H1 (cell line): ENCODE data around the gene F7. TPM values are rescaled to one million over a fixed set of nuclear protein-coding genes. Genes with fewer than 3 reads are reported as not detected.

Experiments
- CTCF ChIA-PET: fragments of 300-600 bp; sonication (Branson Sonifier 250); formaldehyde crosslinking; loops from one replicate; lab custom pipeline; 2021; ENCODE audit not compliant: partially characterized antibody; lab: Charles Lee
- POLR2A ChIA-PET: fragments of 300-600 bp; sonication (Branson Sonifier 250); formaldehyde crosslinking; loops from one replicate; lab custom pipeline; 2021; ENCODE audit warnings: inconsistent platforms; ENCODE audit not compliant: partially characterized antibody; lab: Charles Lee
- DNase-seq, 2 experiments: peaks; one replicate each; pipeline versions ENCODE4 v3.0.0 to v3.0.0-alpha.2; 2010 to 2022; ENCODE audit warnings: low spot score in 2 of 2, low read depth in 1 of 2, mixed read lengths in 1 of 2
- FAIRE-seq: peaks from 2 replicates; lab custom pipeline; 2011; peaks lifted over from hg19 to GRCh38; lab: Jason Lieb, UNC
- H2AFZ ChIP-seq: 2 replicates; pipeline ENCODE4 v1.8.1; 2012; ENCODE audit warnings: low read length, inconsistent platforms
- H2AK5ac ChIP-seq: 2 replicates; pipeline ENCODE4 v1.6.1; 2013; ENCODE audit warnings: low read depth, low read length
- H2BK120ac ChIP-seq: replicated peaks from 2 replicates; pipeline ENCODE3; 2013; ENCODE audit warnings: low read depth, low read length, inconsistent platforms
- H2BK12ac ChIP-seq: 2 replicates; pipeline ENCODE4 v1.6.1; 2013; ENCODE audit warnings: low read depth, low read length
- H2BK15ac ChIP-seq: 2 replicates; pipeline ENCODE4 v1.6.1; 2013; ENCODE audit warnings: low read length
- H2BK20ac ChIP-seq: 2 replicates; pipeline ENCODE4 v1.6.1; 2013; ENCODE audit warnings: low read length
- H2BK5ac ChIP-seq: 2 replicates; pipeline ENCODE4 v1.6.1; 2013; ENCODE audit warnings: low read depth, low read length
- H3K14ac ChIP-seq: 2 replicates; pipeline ENCODE4 v1.6.1; 2013; ENCODE audit warnings: inconsistent platforms; ENCODE audit not compliant: insufficient read length
- H3K18ac ChIP-seq: 2 replicates; pipeline ENCODE4 v1.6.1; 2013; ENCODE audit warnings: low read length; ENCODE audit errors: extremely low read depth
- H3K23ac ChIP-seq: 2 replicates; pipeline ENCODE4 v1.6.1; 2013; ENCODE audit warnings: inconsistent platforms; ENCODE audit not compliant: insufficient read length
- H3K23me2 ChIP-seq: 2 replicates; pipeline ENCODE4 v1.6.1; 2013; ENCODE audit warnings: low read depth, low read length
- H3K27ac ChIP-seq: 2 replicates; pipeline ENCODE4 v1.6.1; 2011; ENCODE audit warnings: low read depth, low read length, inconsistent platforms
- H3K27me3 ChIP-seq, 4 experiments: replicated peaks in 1 of 4; 1 replicate in 1 of 4; 2 replicates in 3 of 4; pipeline versions ENCODE4 v1.6.1 to v1.8.1; 2011 to 2013; ENCODE audit warnings: low read length in 3 of 4, mild to moderate bottlenecking in 3 of 4, inconsistent platforms in 2 of 4, mixed read lengths in 2 of 4, moderate library complexity in 1 of 4; ENCODE audit not compliant: control insufficient read depth in 3 of 4, insufficient read depth in 3 of 4; ENCODE audit errors: extremely low read depth in 1 of 4
- H3K36me3 ChIP-seq, 4 experiments: 2 replicates each; pipeline versions ENCODE4 v1.6.1 to v1.8.1; 2011 to 2013; ENCODE audit warnings: mild to moderate bottlenecking in 4 of 4, low read length in 3 of 4, moderate library complexity in 2 of 4, control low read depth in 1 of 4, inconsistent platforms in 1 of 4; ENCODE audit not compliant: insufficient read depth in 4 of 4, control insufficient read depth in 2 of 4
- H3K4ac ChIP-seq: replicated peaks from 2 replicates; pipeline ENCODE3; 2013; ENCODE audit warnings: low read length, low read depth, mixed read lengths, inconsistent platforms; ENCODE audit not compliant: insufficient read length
- H3K4me1 ChIP-seq, 4 experiments: replicated peaks in 1 of 4; 1 replicate in 1 of 4; 2 replicates in 3 of 4; pipeline versions ENCODE4 v1.6.1 to v1.8.1; 2011 to 2013; ENCODE audit warnings: low read length in 3 of 4, inconsistent platforms in 2 of 4, mixed read lengths in 1 of 4; ENCODE audit not compliant: insufficient read depth in 4 of 4, control insufficient read depth in 3 of 4
- H3K4me2 ChIP-seq, 2 experiments: 2 replicates each; pipeline versions ENCODE4 v1.6.1 to v1.8.1; 2011 to 2013; ENCODE audit warnings: low read depth in 2 of 2, low read length in 2 of 2, control low read depth in 1 of 2, inconsistent platforms in 1 of 2, mild to moderate bottlenecking in 1 of 2; ENCODE audit not compliant: insufficient read depth in 1 of 2
- H3K4me3 ChIP-seq, 4 experiments: fragments of 200-600, 300-600 bp in 1 of 4; sonication (generic), shearing (Covaris generic), sonication (Bioruptor Twin) in 1 of 4; 2 replicates each; pipeline versions ENCODE4 v1.5.1 to v1.8.1; 2011 to 2016; ENCODE audit warnings: low read length in 4 of 4, low read depth in 3 of 4, control low read depth in 2 of 4, inconsistent platforms in 2 of 4, mild to moderate bottlenecking in 2 of 4, mixed read lengths in 1 of 4, moderate library complexity in 1 of 4; ENCODE audit not compliant: insufficient read depth in 2 of 4; ENCODE audit errors: extremely low read depth in 1 of 4
- H3K56ac ChIP-seq: replicated peaks from 2 replicates; pipeline ENCODE3; 2013; ENCODE audit warnings: low read depth, mild to moderate bottlenecking, mixed read lengths, low read length, inconsistent platforms; ENCODE audit not compliant: insufficient read length
- H3K79me1 ChIP-seq: 2 replicates; pipeline ENCODE4 v1.6.1; 2013; ENCODE audit warnings: low read depth, low read length, control low read depth
- H3K79me2 ChIP-seq, 2 experiments: 2 replicates each; pipeline versions ENCODE4 v1.6.1 to v1.8.1; 2012 to 2013; ENCODE audit warnings: low read length in 2 of 2, mild to moderate bottlenecking in 2 of 2, inconsistent platforms in 1 of 2; ENCODE audit not compliant: insufficient read depth in 2 of 2, control insufficient read depth in 1 of 2
- H3K9ac ChIP-seq, 4 experiments: replicated peaks in 1 of 4; 1 replicate in 1 of 4; 2 replicates in 3 of 4; pipeline versions ENCODE4 v1.6.1 to v1.8.1; 2011 to 2013; ENCODE audit warnings: low read depth in 3 of 4, low read length in 3 of 4, control low read depth in 2 of 4, mild to moderate bottlenecking in 2 of 4, moderate library complexity in 2 of 4, inconsistent platforms in 1 of 4; ENCODE audit errors: extremely low read depth in 1 of 4
- H3K9me3 ChIP-seq, 2 experiments: 2 replicates each; pipeline versions ENCODE4 v1.6.1 to v1.8.1; 2012 to 2013; ENCODE audit warnings: mild to moderate bottlenecking in 2 of 2, moderate library complexity in 2 of 2, control low read depth in 1 of 2, inconsistent platforms in 1 of 2, low read depth in 1 of 2, low read length in 1 of 2, mixed read lengths in 1 of 2; ENCODE audit not compliant: insufficient read depth in 2 of 2
- H4K20me1 ChIP-seq, 2 experiments: replicated peaks in 1 of 2; 2 replicates each; pipeline versions ENCODE3 to v1.8.1; 2011 to 2013; ENCODE audit warnings: inconsistent platforms in 2 of 2, low read length in 2 of 2, mild to moderate bottlenecking in 1 of 2; ENCODE audit not compliant: insufficient read depth in 2 of 2, control insufficient read depth in 1 of 2
- H4K5ac ChIP-seq: 2 replicates; pipeline ENCODE4 v1.6.1; 2013; ENCODE audit warnings: low read length, low read depth, mixed read lengths, inconsistent platforms; ENCODE audit not compliant: insufficient read length
- H4K8ac ChIP-seq: 2 replicates; pipeline ENCODE4 v1.8.0; 2013; ENCODE audit warnings: mild to moderate bottlenecking, moderate library complexity, low read length, inconsistent platforms; ENCODE audit not compliant: insufficient read depth; ENCODE audit errors: extremely low read depth
- H4K91ac ChIP-seq: replicated peaks from 2 replicates; pipeline ENCODE3; 2013; ENCODE audit warnings: low read length, mixed read lengths, inconsistent platforms; ENCODE audit not compliant: insufficient read length
- CEBPB ChIP-seq: IDR thresholded peaks from 2 replicates; pipeline ENCODE4 v1.6.1; 2012; ENCODE audit warnings: low read depth, low read length
- CTBP2 ChIP-seq: IDR thresholded peaks from 2 replicates; pipeline ENCODE4 v1.7.0; 2011; ENCODE audit warnings: borderline replicate concordance, mild to moderate bottlenecking, moderate library complexity, mixed read lengths, low read length; ENCODE audit not compliant: insufficient read depth, insufficient read length
- HDAC2 ChIP-seq, 2 experiments: fragments of 300-600 bp in 1 of 2; sonication (generic) in 1 of 2; IDR thresholded peaks; 2 replicates each; pipeline ENCODE4 v1.6.1; 2011 to 2012; ENCODE audit warnings: low read depth in 2 of 2, low read length in 2 of 2, mild to moderate bottlenecking in 2 of 2, moderate library complexity in 2 of 2, borderline replicate concordance in 1 of 2, inconsistent platforms in 1 of 2
- NRF1 ChIP-seq: IDR thresholded peaks from 2 replicates; pipeline ENCODE4 v1.6.1; 2011; ENCODE audit warnings: mild to moderate bottlenecking, low read depth, low read length, improper control_type of control experiment
- POLR2A ChIP-seq, 2 experiments: IDR thresholded peaks; 1 replicate in 1 of 2; 2 replicates in 1 of 2; pipeline ENCODE4 v1.6.1; 2011; ENCODE audit warnings: low read depth in 2 of 2, low read length in 2 of 2, mild to moderate bottlenecking in 2 of 2; ENCODE audit errors: control extremely low read depth in 1 of 2
- POLR2AphosphoS5 ChIP-seq: IDR thresholded peaks from 2 replicates; pipeline ENCODE4 v1.6.1; 2011; ENCODE audit warnings: low read depth, low read length
- SIRT6 ChIP-seq: IDR thresholded peaks from one replicate; pipeline ENCODE4 v1.7.1; 2012; ENCODE audit warnings: low read length, inconsistent platforms
- TCF12 ChIP-seq: IDR thresholded peaks from 2 replicates; pipeline ENCODE4 v1.6.1; 2011; ENCODE audit warnings: low read depth, mild to moderate bottlenecking, low read length
- TEAD4 ChIP-seq: IDR thresholded peaks from 2 replicates; pipeline ENCODE4 v1.6.1; 2012; ENCODE audit warnings: low read depth, low read length, inconsistent platforms, mixed read lengths
- ZNF274 ChIP-seq: IDR thresholded peaks from 2 replicates; pipeline ENCODE4 v1.7.0; 2012; ENCODE audit warnings: low read length, borderline replicate concordance; ENCODE audit errors: extremely low read depth
- WGBS, 2 experiments: shearing (Covaris generic) in 1 of 2; methylation state at CpG; one replicate each; pipeline versions ENCODE4 v1.1.6 to v1.1.7; 2013 to 2015; ENCODE audit warnings: low lambda C conversion rate in 2 of 2, mixed read lengths in 2 of 2, inconsistent platforms in 1 of 2, low coverage in 1 of 2, missing lambda C conversion rate in 1 of 2; ENCODE audit not compliant: insufficient replicate concordance in 2 of 2, insufficient coverage in 1 of 2, insufficient read length in 1 of 2; ENCODE audit errors: extremely low coverage in 1 of 2, missing lambda C conversion rate in 1 of 2; 5-methylcytosine and 5-hydroxymethylcytosine counted together
- polyA plus RNA-seq, 7 experiments: library from polyadenylated mRNA; depleted of rRNA in 3 of 7; stranded (reverse) in 5 of 7; unstranded in 2 of 7; fragments of >200 nt in 5 of 7; fragments of 200-250 nt in 2 of 7; gene quantifications; 1 replicate in 5 of 7; 2 replicates in 1 of 7; 4 replicates in 1 of 7; pipeline versions ENCODE4 v1.2.1 to v1.2.3, GENCODE V29; 2011 to 2013; ENCODE audit warnings: missing spikeins in 2 of 7, mixed read lengths in 2 of 7
- total RNA-seq: library from RNA; stranded (reverse); fragmentation: NEBNext Ultra II Directional; extraction: Animal tissue kit (Norgen Biotek cat#: 25700); gene quantifications from 2 replicates; pipeline ENCODE4 v1.2.1, GENCODE V29; 2021

F7 gene
- total and polyA plus RNA-seq, 2 of the 8 experiments (the other 6 are each of a cell fraction or from before 2014, with no cell fraction given): 0.43 to 0.98 TPM

GRCh38 chr13:113124211-113124970, 18.8 kb downstream of the F7 start:
- Histone ChIP-seq H3K4me3 (no peak overlapping the region), H2BK12ac (no peak overlapping the region), H3K23me2 (no peaks in the 10 kb centered on the region), H3K14ac (no peak overlapping the region), H3K56ac (no peak overlapping the region), H2BK20ac (no peak overlapping the region), H4K5ac (no peak overlapping the region), H3K4me1 (peaks cover 0 to 12% (median 9%) of the 10 kb centered on the region in 4 experiments; a peak in 6 of 7 replicates), H3K79me1 (no peaks in the 10 kb centered on the region), H2AFZ (no peak overlapping the region), H2BK15ac (no peak overlapping the region), H3K36me3 (no peaks in the 10 kb centered on the region; a peak in 1 of 8 replicates), H3K9me3 (no peaks in the 10 kb centered on the region), H3K4ac (no peak overlapping the region), H2AK5ac (no peak overlapping the region), H3K23ac (no peak overlapping the region), H3K4me2 (no peak overlapping the region), H3K27me3 (no peaks in the 10 kb centered on the region; a peak in 1 of 7 replicates), H3K18ac (no peak overlapping the region), H2BK120ac (no peak overlapping the region), H3K9ac (no peak overlapping the region), H4K20me1 (peaks cover 0 to 2% of the 10 kb centered on the region in 2 experiments), H3K27ac (no peak overlapping the region)
- no peak for DNase-seq
- no peak for FAIRE-seq
- ChIA-PET POLR2A (interaction anchor here (1.5 to 2.0 kb wide), 2 partner anchors 14 to 15 kb away, joined by 4 to 6 read pairs; no protein-coding TSS in a partner anchor), CTCF (interaction anchor here (0.7 to 3.0 kb wide), 14 partner anchors 10 to 187 kb away, joined by 3 to 13 read pairs (median 4); partner anchors contain the start of gene F7)
- no peak for TF ChIP-seq NRF1
- no peak for TF ChIP-seq SIRT6
- TF ChIP-seq HDAC2 (IDR thresholded peaks at IDR 0.05; ENCODE audit: borderline replicate concordance in 1 of 2, low read depth in 2 of 2, low read length in 2 of 2): no peak
- TF ChIP-seq POLR2AphosphoS5: no peak
- TF ChIP-seq POLR2A (IDR thresholded peaks at IDR 0.05; ENCODE audit: control extremely low read depth in 1 of 2, low read depth in 2 of 2, low read length in 2 of 2): no peak
- no peak for TF ChIP-seq CTBP2
- no peak for TF ChIP-seq TEAD4
- no peak for TF ChIP-seq ZNF274
- TF ChIP-seq CEBPB: no peak
- no peak for TF ChIP-seq TCF12
- TF ChIP-seq, all 59 proteins: peak for 0
- no peak overlapping the region for H2BK5ac ChIP-seq
- no peaks in the 10 kb centered on the region for H3K79me2 ChIP-seq
- 91% methylated on average over 19 of the region's 19 CpGs; no CpG with 5 or more reads in 1 of the 2 experiments for WGBS, 2 experiments
- no peak overlapping the region for H4K8ac ChIP-seq
- no peak overlapping the region for H4K91ac ChIP-seq
